ENCODE data around the gene GPRC5C.
"Not testable (repeated sequence)": the region's sequence is repeated elsewhere in the genome, so short reads cannot be mapped to it uniquely, and the experiment has no call there.

GPRC5C gene

GRCh38 chr17:74431568-74432423, at the start of gene GPRC5C:
Gene GPRC5C, plus strand, starts transcription at chr17:74432088. Its CDS starts 7,689 bp downstream, at chr17:74439777.
- DNase-seq = peak; percentile 81

- no peak for DNase-seq
Measured at GRCh38 chr17:74383141-74383540, 48.7 kb upstream of the GPRC5C start.

- DNase-seq = no peak
Measured at GRCh38 chr17:74385201-74385600, 46.7 kb upstream of the GPRC5C start.

GRCh38 chr17:74386386-74386785, 45.5 kb upstream of the GPRC5C start:
- DNase-seq = no peak

GRCh38 chr17:74387365-74388218, 44.3 kb upstream of the GPRC5C start:
- no peak for DNase-seq

- no peak for DNase-seq
Measured at GRCh38 chr17:74389084-74389753, 42.7 kb upstream of the GPRC5C start.

GRCh38 chr17:74389937-74390679, 41.8 kb upstream of the GPRC5C start:
- DNase-seq = no peak

- DNase-seq = no peak
Measured at GRCh38 chr17:74390680-74391653, 40.9 kb upstream of the GPRC5C start.

GRCh38 chr17:74391771-74392170, 40.1 kb upstream of the GPRC5C start:
- no peak for DNase-seq

GRCh38 chr17:74392848-74393247, 39.0 kb upstream of the GPRC5C start:
- no peak for DNase-seq

GRCh38 chr17:74393346-74393942, 38.4 kb upstream of the GPRC5C start:
- no peak for DNase-seq

- no peak for DNase-seq
Measured at GRCh38 chr17:74394275-74394950, 37.5 kb upstream of the GPRC5C start.

GRCh38 chr17:74394977-74395376, 36.9 kb upstream of the GPRC5C start:
- no peak for DNase-seq

GRCh38 chr17:74396567-74396966, 35.3 kb upstream of the GPRC5C start:
- no peak for DNase-seq

GRCh38 chr17:74402048-74402447, 29.8 kb upstream of the GPRC5C start:
- DNase-seq = no peak

GRCh38 chr17:74403512-74404137, 28.3 kb upstream of the GPRC5C start:
- no peak for DNase-seq

- DNase-seq = no peak
Measured at GRCh38 chr17:74404218-74404617, 27.7 kb upstream of the GPRC5C start.

- DNase-seq = no peak
Measured at GRCh38 chr17:74404789-74405188, 27.1 kb upstream of the GPRC5C start.

GRCh38 chr17:74405311-74405710, 26.6 kb upstream of the GPRC5C start:
- DNase-seq = not testable (repeated sequence)

GRCh38 chr17:74407384-74407783, 24.5 kb upstream of the GPRC5C start:
- no peak for DNase-seq
